AG10803 (cell line): ENCODE data around the gene DCHS2.

Experiments used
- DNase-seq: peaks from one replicate; pipeline ENCODE4 v3.0.0; 2010; ENCODE audit warnings: low read depth
- H3K4me3 ChIP-seq: 2 replicates; pipeline ENCODE4 v1.5.1; 2011; ENCODE audit warnings: mild to moderate bottlenecking, low read length, control low read depth
- CTCF ChIP-seq: conservative IDR thresholded peaks from 2 replicates; pipeline ENCODE4 v1.5.1; 2011; ENCODE audit warnings: mild to moderate bottlenecking, low read length, control low read depth, inconsistent platforms

DCHS2 gene

DNA sequence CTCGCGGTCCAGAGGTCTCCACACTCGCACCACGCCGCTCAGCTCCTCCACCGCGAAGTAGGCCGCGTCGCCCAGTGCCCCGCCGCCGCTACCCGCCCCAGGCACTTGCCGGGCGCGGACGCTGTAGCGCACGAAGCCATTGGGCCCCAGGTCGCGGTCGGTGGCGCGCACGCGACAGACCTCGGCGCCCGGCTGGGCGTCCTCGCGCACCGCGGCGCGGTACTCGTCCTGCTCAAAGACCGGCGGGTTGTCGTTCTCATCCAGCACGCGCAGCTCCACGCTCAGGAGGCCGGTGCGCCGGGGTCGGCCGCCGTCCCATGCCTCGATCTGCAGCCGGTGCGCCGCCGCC, 1.4 kb downstream of the DCHS2 start:
- TF ChIP-seq CTCF: no peak
- DNase-seq: no peak
- H3K4me3 ChIP-seq: no peak overlapping the region

DNA sequence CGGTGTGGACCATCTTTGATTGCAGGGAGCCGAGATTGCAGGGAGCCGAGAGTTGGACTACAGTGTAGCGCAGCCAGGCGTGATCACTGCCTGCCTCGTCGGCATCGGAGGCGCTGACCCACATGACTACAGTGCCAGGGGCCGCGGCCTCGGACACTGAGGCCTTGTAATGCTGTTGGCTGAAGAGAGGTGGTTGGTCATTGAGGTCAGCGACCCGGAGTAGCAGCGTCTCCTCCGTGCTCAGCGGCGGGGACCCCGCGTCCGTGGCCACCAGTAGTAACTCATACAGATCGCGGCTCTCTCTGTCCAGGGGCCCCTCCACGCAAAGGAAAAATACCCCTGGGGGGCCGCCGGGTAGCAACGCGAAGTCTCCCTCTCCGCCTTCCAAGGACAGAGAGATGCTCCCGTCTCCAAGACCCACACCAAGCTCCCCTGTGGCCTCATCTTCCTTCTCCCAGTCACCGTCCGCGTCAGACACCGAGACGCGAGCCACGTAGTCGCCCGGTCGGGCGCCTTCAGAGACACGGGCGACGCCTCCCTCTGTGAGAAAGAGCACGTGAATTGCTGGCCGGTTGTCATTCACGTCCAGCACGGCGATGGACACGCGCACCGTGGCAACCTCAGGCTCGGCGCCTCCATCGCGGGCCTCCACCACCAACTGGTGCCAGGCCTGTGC, 1.9 kb downstream of the DCHS2 start:
- H3K4me3 ChIP-seq: no peak overlapping the region
- TF ChIP-seq CTCF: no peak
- no peak for DNase-seq

GRCh38 chr4:154487145-154487544, 4.5 kb downstream of the DCHS2 start:
- DNase-seq: no peak
- no peak overlapping the region for H3K4me3 ChIP-seq
- no peak for TF ChIP-seq CTCF

- DNase-seq: no peak
- H3K4me3 ChIP-seq: no peak overlapping the region
- no peak for TF ChIP-seq CTCF
Measured at GRCh38 chr4:154485127-154485773, 6.3 kb downstream of the DCHS2 start.

- no peak for TF ChIP-seq CTCF
Measured at GRCh38 chr4:154478547-154478946, 13.1 kb downstream of the DCHS2 start.

DNA sequence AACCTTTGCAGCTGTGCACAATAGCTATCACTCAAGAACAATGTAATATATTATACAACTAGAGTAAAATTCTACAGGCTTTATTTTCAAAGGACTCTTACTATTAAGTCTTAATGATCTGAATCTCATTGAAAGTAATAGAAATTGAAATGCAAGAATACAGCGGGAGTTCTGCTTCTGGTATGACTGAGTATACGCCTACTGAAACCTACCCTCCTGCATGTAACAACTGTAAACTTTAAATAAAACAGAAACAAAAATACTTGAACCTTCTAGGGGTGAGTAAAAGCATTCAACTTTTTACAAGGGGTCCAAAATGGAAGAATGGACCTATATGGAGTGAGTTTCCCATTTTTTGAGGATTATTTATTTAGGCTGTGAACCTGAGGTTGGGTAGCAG, 13.5 kb downstream of the DCHS2 start:
- TF ChIP-seq CTCF: no peak
- DNase-seq: no peak
- no peak overlapping the region for H3K4me3 ChIP-seq

More at GRCh38 chr4:154478547-154478946, 13.1 kb downstream of the DCHS2 start:
- DNase-seq: no peak
- no peak overlapping the region for H3K4me3 ChIP-seq

- no peak for TF ChIP-seq CTCF
- no peak overlapping the region for H3K4me3 ChIP-seq
- DNase-seq: no peak
Measured at GRCh38 chr4:154476232-154476631, 15.4 kb downstream of the DCHS2 start.
